ENCODE results near the gene POU1F1. TPM values are rescaled to one million over a fixed set of nuclear protein-coding genes. Genes with fewer than 3 reads are reported as not detected.
"Not testable (repeated sequence)": the region's sequence is repeated elsewhere in the genome, so short reads cannot be mapped to it uniquely, and the experiment has no call there.

POU1F1 gene
- total RNA-seq, 1 donor from 2014 or later, result not detected

GRCh38 chr3:87250009-87250408 is 26.4 kb downstream of the POU1F1 start:
- no peak for DNase-seq (ENCODE audit: low read depth)

GRCh38 chr3:87248831-87249230 is 27.6 kb downstream of the POU1F1 start:
- no peak for DNase-seq (ENCODE audit: low read depth)

GRCh38 chr3:87248231-87248630 is 28.2 kb downstream of the POU1F1 start:
- DNase-seq (ENCODE audit: low read depth), result not testable (repeated sequence)

GRCh38 chr3:87247430-87247773 is 29.0 kb downstream of the POU1F1 start:
- DNase-seq (ENCODE audit: low read depth), result peak; percentile 15

GRCh38 chr3:87246662-87247429 is 29.5 kb downstream of the POU1F1 start:
- no peak for DNase-seq (ENCODE audit: low read depth)

GRCh38 chr3:87236093-87236492 is 40.3 kb downstream of the POU1F1 start:
- DNase-seq (ENCODE audit: low read depth), result peak; percentile 15

- peak; percentile 51 for DNase-seq (ENCODE audit: low read depth)
These were observed 42.6 kb downstream of the POU1F1 start for GRCh38 chr3:87233805-87234204.

- no peak for DNase-seq (ENCODE audit: low read depth)
These were observed 47.3 kb downstream of the POU1F1 start for GRCh38 chr3:87229113-87229512.

- DNase-seq (ENCODE audit: low read depth), result no peak
These were observed 48.1 kb downstream of the POU1F1 start for GRCh38 chr3:87228316-87228715.

- DNase-seq (ENCODE audit: low read depth), result no peak
These were observed 48.6 kb downstream of the POU1F1 start for GRCh38 chr3:87227835-87228144.

GRCh38 chr3:87227104-87227834 is 49.1 kb downstream of the POU1F1 start, which contains the start of gene CHMP2B:
CHMP2B (plus strand) TSS chr3:87227309; CDS start chr3:87227523, 214 bp downstream.
- DNase-seq (ENCODE audit: low read depth), result peak; percentile 82

- DNase-seq (ENCODE audit: low read depth), result no peak
These were observed 50.7 kb downstream of the POU1F1 start for GRCh38 chr3:87225659-87226058.

- DNase-seq (ENCODE audit: low read depth), result no peak
These were observed 56.8 kb downstream of the POU1F1 start for GRCh38 chr3:87219611-87220010.

GRCh38 chr3:87218560-87218959 is 57.8 kb downstream of the POU1F1 start:
- no peak for DNase-seq (ENCODE audit: low read depth)

Other genes starting within 250 kb of the POU1F1 start
- gene CHMP2B, start 49.3 kb downstream of the POU1F1 start, total RNA-seq, result 29.2 and 38.6 TPM in 2 replicates